Panc1 (cell line): Measurements from ENCODE around the gene KMO.

Experiments used
- CTCF ChIP-seq: fragments of 450-650 bp; IDR thresholded peaks from 2 replicates; pipeline ENCODE4 v1.5.1; 2017; ENCODE audit warnings: mild to moderate bottlenecking
- POLR2AphosphoS5 ChIP-seq: IDR thresholded peaks from 2 replicates; pipeline ENCODE4 v1.6.1; 2012; ENCODE audit warnings: mild to moderate bottlenecking, low read depth, low read length, moderate library complexity
- SIN3A ChIP-seq: IDR thresholded peaks from 2 replicates; pipeline ENCODE4 v1.6.1; 2012; ENCODE audit warnings: low read depth, mild to moderate bottlenecking, low read length, moderate library complexity, borderline replicate concordance; ENCODE audit not compliant: insufficient read depth

GRCh38 chr1:241596633-241597032, 64.5 kb downstream of the KMO start:
- TF ChIP-seq CTCF, result no peak
- no peak for TF ChIP-seq SIN3A
- no peak for TF ChIP-seq POLR2AphosphoS5
